GM19463 (cell line): ENCODE data around the gene ZC2HC1B.

Source experiments
- ATAC-seq: cut with Tn5 transposase; IDR thresholded peaks from one replicate; pipeline ENCODE4 v1.9.1; 2021; ENCODE audit warnings: mild to moderate bottlenecking, moderate library complexity; ENCODE audit not compliant: unreplicated experiment

ZC2HC1B gene

DNA sequence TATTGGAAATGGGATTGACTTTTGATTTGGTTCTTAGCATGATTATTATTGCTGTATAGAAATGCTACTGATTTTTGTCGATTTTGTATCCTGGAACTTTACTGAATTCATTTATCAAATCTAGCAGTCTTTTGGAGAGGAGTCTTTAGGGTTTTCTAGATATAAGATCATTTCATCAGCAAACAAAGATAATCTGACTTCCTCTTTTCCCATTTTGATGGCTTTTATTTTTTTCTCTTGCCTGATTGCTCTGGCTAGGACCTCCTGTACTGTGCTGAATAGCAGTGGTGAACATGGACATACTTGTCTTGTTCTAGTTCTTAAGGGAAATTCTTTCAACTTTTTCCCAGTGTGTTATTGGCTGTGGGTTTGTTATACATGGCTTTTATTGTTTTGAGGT, 64.6 kb downstream of the ZC2HC1B start:
- ATAC-seq, result no peak

- ATAC-seq, result no peak
Observed at GRCh38 chr6:143929975-143930374, 65.7 kb downstream of the ZC2HC1B start.

DNA sequence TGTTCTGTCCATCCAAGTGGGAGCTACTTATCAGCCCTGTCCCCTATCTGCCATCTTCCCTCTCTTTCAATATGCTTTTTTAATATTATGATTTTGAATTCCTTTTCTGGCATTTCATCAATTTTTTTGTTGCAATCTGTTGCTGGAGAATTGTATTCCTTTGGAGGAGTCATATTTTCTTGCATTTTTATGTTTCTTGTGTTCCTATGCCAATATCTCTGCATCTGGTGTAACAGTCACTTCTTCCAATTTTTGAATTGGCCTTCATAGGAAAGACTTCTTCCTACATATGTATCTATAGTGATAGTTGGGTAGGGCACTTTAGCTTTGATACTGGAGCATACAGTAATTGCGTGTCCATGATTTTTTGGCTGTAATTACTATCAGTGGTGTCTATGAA, 70.1 kb downstream of the ZC2HC1B start:
- no peak for ATAC-seq

DNA sequence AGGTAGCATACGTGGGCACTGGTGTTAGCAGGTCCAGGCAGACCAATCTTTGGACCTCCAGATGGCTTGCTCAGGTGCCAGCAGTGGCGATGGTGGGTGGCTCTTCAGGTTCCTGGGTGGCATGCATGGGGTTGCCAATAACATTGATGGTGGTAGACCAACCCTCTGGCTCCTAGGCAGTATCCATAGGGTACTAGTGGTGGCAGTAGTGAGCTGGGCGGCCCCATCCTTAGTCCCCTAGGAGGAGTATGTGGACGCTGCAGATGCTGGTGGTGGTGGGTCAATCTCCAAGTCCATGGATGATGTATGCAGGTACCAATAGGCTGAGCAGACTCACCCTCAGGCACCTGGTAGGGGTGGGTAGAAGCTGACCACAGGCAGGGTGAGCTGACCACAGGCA, 70.6 kb downstream of the ZC2HC1B start:
- no peak for ATAC-seq

- ATAC-seq, result no peak
Observed at GRCh38 chr6:143936347-143936746, 72.1 kb downstream of the ZC2HC1B start.

DNA sequence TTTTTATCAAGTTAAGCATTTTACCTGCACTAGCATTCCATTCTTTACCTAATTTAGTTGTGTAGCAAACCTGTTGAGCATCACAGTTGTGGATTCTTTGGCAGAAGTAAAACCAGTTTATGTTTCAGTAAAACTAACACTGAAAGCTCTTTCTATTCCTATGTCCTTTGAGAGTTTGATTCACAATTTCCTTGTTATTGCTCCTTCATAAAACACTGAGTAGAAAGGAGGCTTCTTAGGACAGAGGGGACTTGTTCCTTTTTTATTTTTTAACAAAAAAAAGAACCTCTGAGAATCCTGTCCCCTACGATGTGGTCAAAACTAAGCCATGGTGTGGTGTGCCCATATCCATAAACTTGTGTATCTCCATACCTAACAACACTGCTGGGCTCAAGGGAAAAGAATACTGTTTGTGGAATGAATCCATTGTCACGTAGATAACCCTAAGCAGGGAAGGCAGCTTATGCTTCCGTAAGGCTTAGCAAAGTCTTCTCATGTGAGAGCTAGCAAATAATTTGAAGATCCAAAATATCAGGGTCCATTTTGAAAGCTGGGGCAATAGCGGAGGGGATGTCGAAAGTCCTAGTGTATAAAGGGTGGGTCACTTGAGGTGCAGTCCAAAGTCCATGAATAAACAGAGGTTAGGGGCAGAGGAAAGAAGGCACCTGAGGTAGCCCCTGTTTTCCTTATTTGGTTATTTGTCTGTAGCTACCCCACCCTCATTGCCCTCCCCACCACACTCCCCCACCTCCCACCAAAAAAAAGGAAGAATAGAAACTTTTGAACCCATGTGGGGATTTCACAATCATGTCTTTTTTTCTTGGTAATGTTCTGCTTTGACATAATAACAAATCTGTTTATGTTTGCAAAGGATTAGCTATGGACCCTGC, 72.7 kb downstream of the ZC2HC1B start:
- ATAC-seq, result no peak

- no peak for ATAC-seq
Observed at GRCh38 chr6:143937668-143937970, 73.3 kb downstream of the ZC2HC1B start.

DNA sequence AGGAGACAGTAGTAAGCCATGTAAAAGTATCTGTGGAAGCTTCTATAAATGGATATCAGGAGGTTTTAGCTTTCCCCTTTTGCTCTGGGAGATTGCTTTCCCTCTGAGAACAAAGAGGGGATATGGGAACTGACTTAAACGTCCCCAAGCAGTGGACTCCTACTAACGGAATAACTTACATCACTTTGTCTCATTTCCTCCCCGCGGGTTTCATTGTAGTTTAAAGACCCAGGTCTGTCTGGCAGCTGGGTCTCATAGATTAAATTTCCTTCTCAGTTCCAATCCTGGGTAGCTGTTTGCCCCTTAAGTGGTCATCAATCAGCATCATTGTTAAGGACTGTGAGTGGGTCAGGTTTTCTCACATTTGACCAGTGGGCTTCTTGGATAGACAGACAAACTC, 75.1 kb downstream of the ZC2HC1B start:
- ATAC-seq, result no peak

GRCh38 chr6:143940011-143940597, 75.8 kb downstream of the ZC2HC1B start:
- ATAC-seq, result peak; percentile 97

- ATAC-seq, result no peak
Observed at GRCh38 chr6:143941852-143942627, 77.8 kb downstream of the ZC2HC1B start.

GRCh38 chr6:143948208-143948607, 83.9 kb downstream of the ZC2HC1B start:
- ATAC-seq, result no peak

- ATAC-seq, result no peak
Observed at GRCh38 chr6:143949535-143949934, 85.3 kb downstream of the ZC2HC1B start.

DNA sequence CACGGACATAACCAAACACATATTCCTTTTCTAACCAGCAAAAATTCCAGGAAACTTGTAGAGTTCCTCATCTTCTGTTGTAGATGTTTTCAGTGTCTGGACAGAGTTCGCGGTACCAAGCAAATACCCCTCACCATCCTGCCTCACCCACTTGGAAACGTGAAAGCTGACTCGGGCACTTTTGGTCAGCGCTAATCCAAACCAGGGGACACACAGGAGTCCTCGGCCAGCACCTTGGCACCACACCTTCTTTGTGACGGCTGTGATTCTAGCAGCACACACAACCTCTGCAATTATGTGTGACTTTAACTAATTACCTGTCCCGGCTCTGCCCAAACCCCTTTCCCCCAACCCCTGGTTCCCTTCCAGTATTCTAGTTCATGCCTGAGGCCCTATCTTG, 85.7 kb downstream of the ZC2HC1B start:
- no peak for ATAC-seq

DNA sequence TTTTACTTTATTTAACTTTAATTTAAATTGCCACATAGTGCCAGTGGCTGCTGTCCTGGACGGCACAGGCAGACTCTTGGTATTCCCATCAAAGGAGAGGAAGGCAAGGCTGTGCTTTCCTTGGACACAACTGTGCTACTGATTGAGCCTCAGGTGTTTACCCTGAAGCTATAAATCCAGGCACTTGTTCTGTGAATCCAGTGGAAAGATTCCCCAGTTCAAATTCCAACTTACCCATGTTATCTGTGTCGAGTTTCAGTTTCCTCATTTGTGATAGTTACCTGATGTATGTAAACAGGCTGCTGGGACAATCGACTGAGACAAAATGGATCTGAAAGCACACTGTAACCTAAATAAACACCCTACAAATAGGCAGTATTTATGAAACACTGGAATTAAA, 86.6 kb downstream of the ZC2HC1B start:
- no peak for ATAC-seq

DNA sequence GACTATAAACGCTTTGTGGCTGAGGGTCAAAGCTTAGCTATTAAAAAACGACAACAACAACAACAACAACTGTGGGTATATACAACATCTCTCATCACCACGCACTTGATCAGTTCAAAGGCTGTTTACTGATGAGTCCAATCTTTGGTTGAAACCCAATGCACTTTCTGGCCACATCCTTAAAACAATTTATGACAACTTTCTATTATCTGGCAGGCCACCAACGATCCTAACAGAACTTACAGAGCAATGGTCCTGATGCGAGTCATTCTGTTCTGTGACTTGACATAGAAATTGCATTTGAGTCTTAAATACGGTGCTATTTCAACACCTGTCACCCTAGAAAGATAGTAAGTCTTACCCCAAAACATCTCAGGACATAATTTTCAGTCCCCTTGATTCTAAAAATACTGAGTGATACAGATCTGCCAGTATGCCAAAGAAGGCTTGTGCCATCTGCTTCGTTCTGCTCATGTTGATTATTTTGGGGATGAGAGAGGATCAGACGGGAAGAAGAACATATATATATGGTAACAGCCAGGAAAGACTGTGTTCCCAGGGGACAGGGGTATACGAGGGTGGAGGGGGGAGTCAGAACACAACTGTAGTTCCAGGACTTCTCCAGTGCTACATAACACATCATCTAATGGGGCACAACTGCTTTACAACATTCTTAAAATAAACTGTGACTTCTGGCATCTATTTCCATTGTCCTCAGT, 87.9 kb downstream of the ZC2HC1B start:
- no peak for ATAC-seq

- no peak for ATAC-seq
Observed at GRCh38 chr6:143952947-143953701, 88.8 kb downstream of the ZC2HC1B start.

DNA sequence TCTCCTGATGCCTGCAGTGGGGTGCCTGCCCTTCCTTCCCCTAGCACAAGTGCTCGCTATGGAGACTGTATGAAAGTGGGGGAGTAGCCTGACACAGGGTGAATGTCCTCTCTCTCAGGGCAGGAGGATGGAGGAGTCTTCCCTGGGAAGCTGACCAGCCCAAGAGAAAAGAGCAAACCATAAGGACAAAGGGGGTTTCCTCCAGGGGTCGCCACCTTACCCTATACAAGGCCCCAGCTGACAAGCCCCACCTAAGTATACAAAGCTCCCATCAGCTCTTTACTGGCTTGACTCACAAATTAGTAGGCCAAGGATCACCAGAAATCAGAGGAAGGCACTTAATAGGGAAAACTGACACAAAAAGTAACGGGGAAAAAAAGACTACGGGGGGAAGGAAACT, 89.6 kb downstream of the ZC2HC1B start:
- ATAC-seq, result no peak

DNA sequence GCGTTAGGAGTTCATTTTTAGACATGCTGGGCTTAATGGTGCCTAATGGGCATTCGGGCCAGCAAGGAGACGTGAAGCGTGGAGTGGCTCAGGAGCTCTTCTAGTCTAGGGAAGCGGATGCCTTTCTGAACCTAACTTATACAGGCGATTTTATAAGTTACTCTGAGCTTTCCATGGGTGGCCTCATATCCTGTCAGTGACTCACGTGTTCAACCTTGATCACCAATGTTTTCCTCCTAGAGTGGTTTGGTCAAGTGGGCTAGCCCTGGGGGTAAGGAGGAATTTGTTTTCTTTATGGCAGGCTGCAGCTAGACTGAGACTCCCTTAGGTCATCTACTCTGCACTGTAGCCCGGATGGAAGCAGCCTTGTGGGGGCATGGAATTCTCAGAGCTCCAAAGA, 91.7 kb downstream of the ZC2HC1B start:
- no peak for ATAC-seq

DNA sequence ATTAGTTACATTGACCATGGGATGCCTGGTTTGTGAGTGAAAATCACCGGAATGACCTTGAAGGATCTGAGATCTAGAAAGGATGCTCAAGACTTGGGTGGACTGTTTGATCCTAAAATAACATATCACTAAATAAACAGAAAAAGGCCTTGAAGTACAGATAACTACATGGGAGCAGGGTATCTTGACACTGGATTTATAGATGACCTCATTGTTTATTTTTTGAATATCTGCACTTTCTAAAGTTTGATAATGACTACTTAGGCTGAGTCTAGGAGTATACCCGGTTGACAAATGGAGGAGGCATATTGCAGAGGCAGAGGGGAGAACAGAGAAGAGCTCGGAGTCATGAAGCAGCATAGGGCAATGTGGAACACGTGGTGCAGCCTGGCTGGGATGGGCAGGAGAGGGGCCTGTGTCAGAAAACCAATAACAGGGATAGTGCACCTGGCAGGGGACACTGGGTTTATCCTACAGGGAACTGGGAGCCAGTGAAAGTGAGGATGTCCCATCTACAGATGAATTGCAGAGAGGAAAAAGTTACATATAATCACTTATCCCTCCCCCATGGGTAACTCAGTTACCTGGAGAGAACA, 93.5 kb downstream of the ZC2HC1B start:
- no peak for ATAC-seq

DNA sequence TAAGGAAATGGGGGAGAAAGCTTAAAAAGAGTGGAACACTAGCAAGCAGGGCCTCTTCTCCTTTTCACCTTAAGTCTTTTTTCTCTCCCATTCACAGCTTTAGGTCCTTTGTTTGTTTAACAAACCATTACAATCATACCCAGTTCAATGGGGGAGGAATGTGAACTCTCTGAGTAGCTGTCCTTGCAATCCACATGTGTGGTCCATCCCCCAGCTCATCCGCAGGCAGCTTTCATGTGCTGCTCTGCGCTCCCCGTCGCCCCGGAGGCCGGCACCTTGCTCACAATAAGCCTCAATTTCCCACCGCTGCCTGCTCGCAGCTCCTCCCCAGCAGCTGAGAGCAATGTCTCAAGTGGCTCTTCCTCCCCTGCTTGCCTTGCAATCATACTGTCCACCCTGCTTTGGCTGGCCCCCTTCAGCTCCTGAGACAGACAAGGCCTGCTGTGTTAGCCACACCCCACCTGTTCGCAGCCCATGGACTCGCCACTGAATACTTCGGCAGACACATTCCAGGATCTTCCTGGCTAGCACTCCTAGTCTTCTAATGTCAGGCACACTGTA, 94.6 kb downstream of the ZC2HC1B start:
- ATAC-seq, result no peak
